ENCODE results near the gene IL32. TPM values are rescaled to one million over a fixed set of nuclear protein-coding genes. Genes with fewer than 3 reads are reported as not detected.
"Not testable (repeated sequence)": the region's sequence is repeated elsewhere in the genome, so short reads cannot be mapped to it uniquely, and the experiment has no call there.

Gene IL32
- total and polyA plus RNA-seq, 9 of the 15 experiments (the other 6 are each of a cell fraction or from before 2014, with no cell fraction given), result 0.21 to 2.2 (median 0.37) TPM; not detected in 3

DNA sequence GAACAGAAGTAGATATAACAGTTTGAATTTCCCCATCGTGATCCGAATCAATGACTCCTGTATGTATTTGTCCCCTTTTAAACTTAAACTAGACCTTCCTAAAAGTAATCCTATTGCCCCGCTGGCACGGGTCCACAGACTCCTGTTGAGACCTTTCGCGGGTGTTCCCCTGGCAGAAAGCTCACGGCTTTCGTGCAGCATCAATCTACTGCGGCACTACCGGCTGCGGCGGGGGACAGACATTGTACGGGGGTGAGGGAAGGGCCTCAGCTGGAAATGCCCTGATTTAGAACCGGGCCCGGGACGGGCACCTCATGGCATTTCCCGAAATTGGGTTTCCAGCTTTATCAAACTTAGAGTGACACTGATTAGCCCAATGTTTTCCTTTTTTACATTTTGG is 14.6 kb downstream of the IL32 start (continued):
- TF ChIP-seq ZNF830 (CRISPR knock-in tag; IDR thresholded peaks at IDR 0.05) (no peak), ZNF584 (CRISPR knock-in tag; IDR thresholded peaks at IDR 0.05; ENCODE audit: low read depth) (no peak)

DNA sequence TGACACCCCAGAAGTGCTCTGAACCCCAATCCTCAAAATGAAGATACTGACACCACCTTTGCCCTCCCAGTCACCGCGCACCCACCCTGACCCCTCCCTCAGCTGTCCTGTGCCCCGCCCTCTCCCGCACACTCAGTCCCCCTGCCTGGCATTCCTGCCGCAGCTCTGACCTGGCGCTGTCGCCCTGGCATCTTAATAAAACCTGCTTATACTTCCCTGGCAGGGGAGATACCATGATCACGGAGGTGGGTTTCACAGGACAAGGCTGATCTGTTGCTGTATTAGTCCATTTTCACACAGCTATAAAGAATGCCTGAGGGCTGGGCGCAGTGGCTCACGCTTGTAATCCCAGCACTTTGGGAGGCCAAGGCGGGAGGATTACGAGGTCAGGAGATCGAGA is 16.5 kb downstream of the IL32 start:
- intact Hi-C loops (cut with micrococcal nuclease); in situ Hi-C loops (cut with MboI); CTCF ChIA-PET (ENCODE audit: low intra/inter-chr PET ratio): not testable (repeated sequence)

DNA sequence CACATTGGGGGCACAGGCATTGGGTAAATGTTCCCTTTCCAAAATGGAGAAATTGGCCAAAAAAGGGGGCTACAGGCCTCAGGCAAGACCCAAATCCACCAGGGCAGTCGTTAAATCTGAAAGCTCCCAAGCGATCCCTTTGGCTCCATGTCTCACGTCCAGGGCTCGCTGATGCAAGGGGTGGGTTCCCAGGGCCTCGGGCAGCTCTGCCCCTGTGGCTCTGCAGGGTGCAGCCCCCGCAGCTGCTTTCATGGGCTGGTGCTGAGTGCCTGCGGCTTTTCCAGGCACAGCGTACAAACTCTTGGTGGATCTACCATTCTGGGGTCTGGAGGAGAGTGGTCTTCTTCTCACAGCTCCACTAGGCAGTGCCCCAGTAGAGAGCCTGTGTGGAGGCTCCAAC is 18.0 kb downstream of the IL32 start:
- H3K9ac ChIP-seq (ENCODE audit: insufficient read depth in 1 of 2, low read depth in 2 of 2, low read length in 2 of 2); BruUV-seq (replicated peaks); H3K9me1 ChIP-seq (ENCODE audit: control insufficient read depth, insufficient read depth, low read length); H3K27ac ChIP-seq (ENCODE audit: extremely low read depth, low read depth, low read length); H3K79me2 ChIP-seq (ENCODE audit: control insufficient read depth, insufficient read depth, low read length); H3K9me3 ChIP-seq (replicated peaks; ENCODE audit: control insufficient read depth, insufficient read depth, low read depth, low read length); intact Hi-C loops (cut with micrococcal nuclease); ATAC-seq; H3K27me3 ChIP-seq (ENCODE audit: control insufficient read depth in 2 of 2, insufficient read depth in 2 of 2, low read length in 2 of 2); H4K20me1 ChIP-seq (replicated peaks; ENCODE audit: control insufficient read depth, insufficient read depth, low read length); H3K4me3 ChIP-seq; in situ Hi-C loops (cut with MboI); H2AFZ ChIP-seq (ENCODE audit: low read depth, low read length); H3K4me2 ChIP-seq (ENCODE audit: insufficient read depth, low read length); H3K36me3 ChIP-seq (ENCODE audit: control insufficient read depth, insufficient read depth, low read length); POLR2A ChIA-PET; DNase-seq (ENCODE audit: extremely low read depth in 1 of 4, low spot score in 3 of 4); FAIRE-seq: not testable (repeated sequence)
- H3K4me1 ChIP-seq (replicated peaks in 1 of 2; ENCODE audit: control insufficient read depth in 2 of 2, insufficient read depth in 2 of 2, low read length in 2 of 2), result peaks cover 19 to 33% of the 10 kb centered on the region in 2 experiments
- CTCF ChIA-PET (ENCODE audit: low intra/inter-chr PET ratio), result interaction anchor here (0.7 kb wide), 1 partner anchor 23 kb away, joined by 3 read pairs; no protein-coding TSS in a partner anchor
- WGBS (ENCODE audit: insufficient coverage, low coverage, missing lambda C conversion rate), result 57% methylated on average over 8 of the region's 8 CpGs

More for the DNA sequence above, 16.5 kb downstream of the IL32 start:
- POLR2A ChIA-PET; FAIRE-seq; H3K27ac ChIP-seq (ENCODE audit: extremely low read depth, low read depth, low read length); H3K4me3 ChIP-seq; DNase-seq (ENCODE audit: extremely low read depth in 1 of 4, low spot score in 3 of 4); H3K4me2 ChIP-seq (ENCODE audit: insufficient read depth, low read length); H4K20me1 ChIP-seq (replicated peaks; ENCODE audit: control insufficient read depth, insufficient read depth, low read length); BruUV-seq (replicated peaks); H3K27me3 ChIP-seq (ENCODE audit: control insufficient read depth in 2 of 2, insufficient read depth in 2 of 2, low read length in 2 of 2); H3K79me2 ChIP-seq (ENCODE audit: control insufficient read depth, insufficient read depth, low read length); H3K9me3 ChIP-seq (replicated peaks; ENCODE audit: control insufficient read depth, insufficient read depth, low read depth, low read length); H2AFZ ChIP-seq (ENCODE audit: low read depth, low read length); H3K36me3 ChIP-seq (ENCODE audit: control insufficient read depth, insufficient read depth, low read length); ATAC-seq; H3K9ac ChIP-seq (ENCODE audit: insufficient read depth in 1 of 2, low read depth in 2 of 2, low read length in 2 of 2); H3K9me1 ChIP-seq (ENCODE audit: control insufficient read depth, insufficient read depth, low read length): not testable (repeated sequence)
- peaks cover 15 to 23% of the 10 kb centered on the region in 2 experiments for H3K4me1 ChIP-seq (replicated peaks in 1 of 2; ENCODE audit: control insufficient read depth in 2 of 2, insufficient read depth in 2 of 2, low read length in 2 of 2)
- 50% methylated on average over 8 of the region's 13 CpGs for WGBS (ENCODE audit: insufficient coverage, low coverage, missing lambda C conversion rate)
